SK-N-SH (cell line): ENCODE measurements around the gene STX1A. TPM values are rescaled to one million over a fixed set of nuclear protein-coding genes. Genes with fewer than 3 reads are reported as not detected.

Source experiments
- CTCF ChIA-PET: fragments of 300-600, 350-600 bp; formaldehyde crosslinking; extraction: SDS; loops from one replicate; lab custom pipeline; 2021; lab: Yijun Ruan, JAX
- POLR2A ChIA-PET: fragments of 350-600 bp; sonication (Branson Sonifier 250); formaldehyde crosslinking; extraction: SDS; loops from one replicate; lab custom pipeline; 2020; ENCODE audit warnings: antibody characterized with exemption, inconsistent platforms; lab: Yijun Ruan, JAX
- DNase-seq: peaks from one replicate; pipeline ENCODE4 v3.0.0; 2012
- H2AFZ ChIP-seq: fragments of 200-600 bp; sonication (generic); 2 replicates; pipeline ENCODE4 v1.8.1; 2016; ENCODE audit warnings: antibody characterized with exemption, mild to moderate bottlenecking, low read depth
- H3F3A ChIP-seq: fragments of 200-600 bp; sonication (generic); replicated peaks from 2 replicates; pipeline ENCODE3; 2016; ENCODE audit warnings: antibody characterized with exemption, mild to moderate bottlenecking; ENCODE audit not compliant: insufficient read depth
- H3K27ac ChIP-seq, 2 experiments: fragments of 200-500 bp in 1 of 2; fragments of 200-600 bp in 1 of 2; sonication (Bioruptor generic) in 1 of 2; sonication (generic), shearing (Covaris generic) in 1 of 2; 2 replicates each; pipeline versions ENCODE4 v1.5.1 to v1.6.1; 2014 to 2016; ENCODE audit warnings: low read depth in 2 of 2, inconsistent platforms in 1 of 2, low read length in 1 of 2, mild to moderate bottlenecking in 1 of 2, mixed read lengths in 1 of 2
- H3K27me3 ChIP-seq: fragments of 200-600 bp; sonication (generic), shearing (Covaris generic); 2 replicates; pipeline ENCODE4 v1.6.1; 2016; ENCODE audit warnings: mixed run types; ENCODE audit not compliant: insufficient read depth
- H3K36me3 ChIP-seq, 2 experiments: fragments of 200-500 bp in 1 of 2; fragments of 200-600 bp in 1 of 2; sonication (Bioruptor generic) in 1 of 2; sonication (generic) in 1 of 2; replicated peaks in 1 of 2; 2 replicates each; pipeline versions ENCODE3 to v1.5.1; 2014 to 2016; ENCODE audit warnings: low read length in 1 of 2, mild to moderate bottlenecking in 1 of 2; ENCODE audit not compliant: insufficient read depth in 2 of 2, control insufficient read depth in 1 of 2
- H3K4me1 ChIP-seq, 2 experiments: fragments of 200-500 bp in 1 of 2; fragments of 200-600 bp in 1 of 2; sonication (Bioruptor generic) in 1 of 2; sonication (generic), shearing (Covaris generic) in 1 of 2; 2 replicates each; pipeline versions ENCODE4 v1.5.1 to v1.6.1; 2014 to 2016; ENCODE audit warnings: low read depth in 1 of 2, low read length in 1 of 2, mixed run types in 1 of 2; ENCODE audit not compliant: insufficient read depth in 2 of 2, control insufficient read depth in 1 of 2
- H3K4me2 ChIP-seq: fragments of 200-600 bp; sonication (generic), shearing (Covaris generic); 2 replicates; pipeline ENCODE4 v1.6.1; 2017; ENCODE audit warnings: mixed run types
- H3K4me3 ChIP-seq, 2 experiments: fragments of 200-500 bp in 1 of 2; fragments of 200-600 bp in 1 of 2; sonication (Bioruptor generic) in 1 of 2; sonication (generic), shearing (Covaris generic) in 1 of 2; 2 replicates each; pipeline versions ENCODE4 v1.5.1 to v1.8.1; 2014 to 2016; ENCODE audit warnings: low read depth in 2 of 2, inconsistent platforms in 1 of 2, low read length in 1 of 2, mild to moderate bottlenecking in 1 of 2, mixed read lengths in 1 of 2, moderate library complexity in 1 of 2
- H3K79me2 ChIP-seq: fragments of 200-600 bp; sonication (generic); 2 replicates; pipeline ENCODE4 v1.8.1; 2017; ENCODE audit warnings: mild to moderate bottlenecking; ENCODE audit not compliant: insufficient read depth
- H3K9ac ChIP-seq: fragments of 200-600 bp; sonication (generic); 2 replicates; pipeline ENCODE4 v1.6.1; 2017; ENCODE audit warnings: mixed run types
- H3K9me2 ChIP-seq: fragments of 200-600 bp; sonication (generic); 2 replicates; pipeline ENCODE4 v1.6.1; 2017; ENCODE audit warnings: mixed run types
- H3K9me3 ChIP-seq: fragments of 200-600 bp; sonication (generic); 2 replicates; pipeline ENCODE4 v1.6.1; 2017; ENCODE audit warnings: mixed run types, mild to moderate bottlenecking, moderate library complexity
- H4K20me1 ChIP-seq: fragments of 200-600 bp; sonication (generic); 2 replicates; pipeline ENCODE4 v1.6.1; 2017; ENCODE audit warnings: mild to moderate bottlenecking, mixed run types; ENCODE audit not compliant: insufficient read depth
- FOSL2 ChIP-seq: IDR thresholded peaks from 2 replicates; pipeline ENCODE4 v1.4.0; 2012; ENCODE audit warnings: low read depth, mild to moderate bottlenecking, moderate library complexity, borderline replicate concordance
- FOXM1 ChIP-seq: IDR thresholded peaks from 2 replicates; pipeline ENCODE4 v1.4.0; 2012; ENCODE audit warnings: low read depth, mild to moderate bottlenecking
- GABPA ChIP-seq: IDR thresholded peaks from 2 replicates; pipeline ENCODE4 v1.4.0; 2012; ENCODE audit warnings: low read depth, mild to moderate bottlenecking
- GATA2 ChIP-seq: sonication (generic); formaldehyde crosslinking; IDR thresholded peaks from 2 replicates; pipeline ENCODE4 v1.5.0; 2020; ENCODE audit warnings: mild to moderate bottlenecking, missing genetic modification reagents
- MEF2A ChIP-seq: IDR thresholded peaks from 2 replicates; pipeline ENCODE4 v1.4.0; 2012; ENCODE audit warnings: low read depth, borderline replicate concordance
- NRF1 ChIP-seq: IDR thresholded peaks from 2 replicates; pipeline ENCODE4 v1.6.1; 2012; ENCODE audit warnings: low read depth, mild to moderate bottlenecking, low read length
- RCOR1 ChIP-seq: fragments of 150-350 bp; IDR thresholded peaks from 2 replicates; pipeline ENCODE4 v1.6.1; 2017; ENCODE audit warnings: antibody characterized with exemption, low read length
- RXRA ChIP-seq: IDR thresholded peaks from 2 replicates; pipeline ENCODE4 v1.4.0; 2012; ENCODE audit warnings: low read depth, mild to moderate bottlenecking, borderline replicate concordance
- TEAD4 ChIP-seq: IDR thresholded peaks from 2 replicates; pipeline ENCODE4 v1.4.0; 2012; ENCODE audit warnings: mild to moderate bottlenecking, borderline replicate concordance; ENCODE audit not compliant: insufficient read depth
- WGBS: methylation state at CpG from one replicate; pipeline ENCODE4 v1.1.6; 2017; ENCODE audit warnings: low lambda C conversion rate; 5-methylcytosine and 5-hydroxymethylcytosine counted together
- polyA plus RNA-seq, 3 experiments: library from polyadenylated mRNA; depleted of rRNA; stranded (reverse); fragments of >200 nt; gene quantifications; 2 replicates each; pipeline ENCODE4 v1.2.3, GENCODE V29; 2012
- TF ChIP-seq, protein P1 (sequence below): IDR thresholded peaks from 2 replicates; pipeline ENCODE4 v1.6.1; 2012; ENCODE audit warnings: mild to moderate bottlenecking, low read depth, low read length, moderate library complexity
- TF ChIP-seq, protein P2 (sequence below): fragments of 200-600 bp; sonication (generic); IDR thresholded peaks from 2 replicates; pipeline ENCODE4 v1.6.1; 2017; ENCODE audit warnings: antibody characterized with exemption, mild to moderate bottlenecking, moderate library complexity

The STX1A gene
- polyA plus RNA-seq, 1 of the 3 experiments (the other 2 are of a cell fraction) = 91.1 TPM

DNA sequence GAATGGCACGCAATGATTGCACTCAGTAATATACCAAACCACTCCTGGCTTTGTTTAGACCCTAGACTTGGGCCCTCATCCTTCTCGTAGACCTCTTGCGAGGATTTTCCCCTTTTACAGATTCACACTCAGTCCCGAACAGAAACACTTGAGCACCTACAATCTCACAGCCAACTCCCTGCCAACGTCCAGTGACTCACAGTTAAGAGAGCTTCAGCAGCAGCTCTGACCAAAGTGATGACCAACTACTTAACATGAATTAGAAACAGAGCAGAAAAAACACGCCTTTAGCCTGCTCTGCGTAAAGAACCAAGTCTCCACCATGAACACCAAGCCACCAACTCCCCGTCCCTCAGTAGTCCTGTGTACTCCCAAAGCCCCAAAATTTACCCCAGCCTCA is 38.4 kb downstream of the STX1A start:
- Histone ChIP-seq H3K4me1 (peaks cover 19 to 20% of the 10 kb centered on the region in 2 experiments; a peak in 3 of 4 replicates), H2AFZ (no peak overlapping the region), H3K36me3 (peaks cover 7 to 27% of the 10 kb centered on the region in 2 experiments), H3K9ac (no peak overlapping the region), H3K79me2 (peaks cover 79% of the 10 kb centered on the region), H3K4me2 (peak overlapping the region; percentile 98), H3K4me3 (peak overlapping the region in 1 of 2 experiments; percentile 90; a peak in 1 of 4 replicates), H3F3A (no peaks in the 10 kb centered on the region), H3K9me2 (no peaks in the 10 kb centered on the region), H3K9me3 (no peaks in the 10 kb centered on the region), H3K27ac (no peak overlapping the region), H4K20me1 (no peaks in the 10 kb centered on the region), H3K27me3 (no peaks in the 10 kb centered on the region)
- TF ChIP-seq NRF1 (no peak), FOSL2 (peak; percentile 25; the same call in 1 of the 2 replicates)
- CTCF ChIA-PET = interaction anchor here (1.9 kb wide), 2 partner anchors 13 to 74 kb away, joined by 7 read pairs; partner anchors contain the start of gene VPS37D
- 77% methylated on average over 8 of the region's 8 CpGs for WGBS
- POLR2A ChIA-PET = interaction anchor here (0.7 kb wide), 1 partner anchor 266 kb away, joined by 3 read pairs; no protein-coding TSS in a partner anchor
- no peak for DNase-seq

DNA sequence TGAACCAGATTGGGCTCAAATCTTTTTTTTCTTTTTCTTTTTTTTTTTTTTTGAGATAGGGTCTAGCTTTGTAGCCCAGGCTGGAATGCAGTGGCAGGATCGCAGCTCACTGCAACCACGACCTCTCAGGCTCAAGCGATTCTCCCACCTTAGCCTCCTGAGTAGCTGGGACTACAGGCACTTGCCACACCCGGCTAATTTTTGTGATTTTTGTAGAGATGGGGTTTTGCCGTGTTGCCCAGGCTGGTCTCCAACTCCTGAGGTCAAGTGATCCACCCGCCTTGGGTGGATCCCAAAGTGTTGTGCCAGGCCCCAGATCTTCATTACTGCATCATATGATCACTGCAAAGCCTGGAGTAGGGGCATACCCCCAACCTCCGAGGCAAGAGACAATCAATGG is 39.0 kb downstream of the STX1A start:
- TF ChIP-seq, protein P1, sequence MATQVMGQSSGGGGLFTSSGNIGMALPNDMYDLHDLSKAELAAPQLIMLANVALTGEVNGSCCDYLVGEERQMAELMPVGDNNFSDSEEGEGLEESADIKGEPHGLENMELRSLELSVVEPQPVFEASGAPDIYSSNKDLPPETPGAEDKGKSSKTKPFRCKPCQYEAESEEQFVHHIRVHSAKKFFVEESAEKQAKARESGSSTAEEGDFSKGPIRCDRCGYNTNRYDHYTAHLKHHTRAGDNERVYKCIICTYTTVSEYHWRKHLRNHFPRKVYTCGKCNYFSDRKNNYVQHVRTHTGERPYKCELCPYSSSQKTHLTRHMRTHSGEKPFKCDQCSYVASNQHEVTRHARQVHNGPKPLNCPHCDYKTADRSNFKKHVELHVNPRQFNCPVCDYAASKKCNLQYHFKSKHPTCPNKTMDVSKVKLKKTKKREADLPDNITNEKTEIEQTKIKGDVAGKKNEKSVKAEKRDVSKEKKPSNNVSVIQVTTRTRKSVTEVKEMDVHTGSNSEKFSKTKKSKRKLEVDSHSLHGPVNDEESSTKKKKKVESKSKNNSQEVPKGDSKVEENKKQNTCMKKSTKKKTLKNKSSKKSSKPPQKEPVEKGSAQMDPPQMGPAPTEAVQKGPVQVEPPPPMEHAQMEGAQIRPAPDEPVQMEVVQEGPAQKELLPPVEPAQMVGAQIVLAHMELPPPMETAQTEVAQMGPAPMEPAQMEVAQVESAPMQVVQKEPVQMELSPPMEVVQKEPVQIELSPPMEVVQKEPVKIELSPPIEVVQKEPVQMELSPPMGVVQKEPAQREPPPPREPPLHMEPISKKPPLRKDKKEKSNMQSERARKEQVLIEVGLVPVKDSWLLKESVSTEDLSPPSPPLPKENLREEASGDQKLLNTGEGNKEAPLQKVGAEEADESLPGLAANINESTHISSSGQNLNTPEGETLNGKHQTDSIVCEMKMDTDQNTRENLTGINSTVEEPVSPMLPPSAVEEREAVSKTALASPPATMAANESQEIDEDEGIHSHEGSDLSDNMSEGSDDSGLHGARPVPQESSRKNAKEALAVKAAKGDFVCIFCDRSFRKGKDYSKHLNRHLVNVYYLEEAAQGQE = no peak
- TF ChIP-seq RCOR1 (no peak), FOXM1 (no peak), GABPA (no peak), MEF2A (no peak)
- no peak overlapping the region for H2AFZ ChIP-seq
- no peaks in the 10 kb centered on the region for H4K20me1 ChIP-seq
- no peak overlapping the region for H3K27ac ChIP-seq
- peaks cover 7 to 27% of the 10 kb centered on the region in 2 experiments for H3K36me3 ChIP-seq
- H3F3A ChIP-seq = no peaks in the 10 kb centered on the region
- H3K9ac ChIP-seq = no peak overlapping the region
- 88% methylated on average over 7 of the region's 7 CpGs for WGBS
- H3K4me2 ChIP-seq = peak overlapping the region; percentile 98
- CTCF ChIA-PET = interaction anchor here (1.9 kb wide), 2 partner anchors 12 to 74 kb away, joined by 7 read pairs; partner anchors contain the start of gene VPS37D
- POLR2A ChIA-PET = no interaction called here
- H3K9me3 ChIP-seq = no peaks in the 10 kb centered on the region
- H3K4me1 ChIP-seq = peaks cover 19 to 20% of the 10 kb centered on the region in 2 experiments; a peak in 3 of 4 replicates
- no peak for DNase-seq
- H3K27me3 ChIP-seq = no peaks in the 10 kb centered on the region
- H3K9me2 ChIP-seq = no peaks in the 10 kb centered on the region
- H3K79me2 ChIP-seq = peaks cover 74% of the 10 kb centered on the region
- H3K4me3 ChIP-seq = 0 out of 4 replicates have a peak overlapping the region, but pooled peaks of 1 of the 2 experiments have one; percentile 90

DNA sequence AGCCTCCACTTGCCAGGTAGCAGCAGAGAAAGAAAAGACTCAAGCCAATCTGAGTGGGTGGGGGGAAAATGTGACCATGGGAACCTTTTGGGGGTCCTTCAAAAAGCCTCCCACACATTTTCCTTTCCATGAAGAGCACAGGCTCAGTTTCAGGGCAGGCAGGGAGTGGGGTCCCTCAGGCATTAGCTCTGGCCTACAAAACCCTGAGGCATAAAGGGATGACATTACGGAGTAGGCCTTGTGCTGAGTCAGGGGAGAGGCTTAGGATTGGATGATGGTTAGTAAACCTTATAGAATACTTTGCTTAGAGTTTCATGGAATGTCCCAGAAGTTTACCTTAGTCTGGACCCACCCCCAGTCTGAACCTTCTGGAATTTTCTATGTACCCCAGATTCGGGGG is 39.8 kb downstream of the STX1A start:
- Histone ChIP-seq H3K4me2 (0 out of 2 replicates have a peak overlapping the region, but pooled peaks have one; percentile 98), H3K9me2 (no peaks in the 10 kb centered on the region), H3K79me2 (peaks cover 66% of the 10 kb centered on the region), H3F3A (no peaks in the 10 kb centered on the region), H3K27me3 (no peaks in the 10 kb centered on the region), H3K4me3 (no peak overlapping the region), H3K27ac (no peak overlapping the region), H4K20me1 (no peaks in the 10 kb centered on the region), H3K36me3 (peaks cover 7 to 27% of the 10 kb centered on the region in 2 experiments), H3K9me3 (no peaks in the 10 kb centered on the region), H3K9ac (no peak overlapping the region), H3K4me1 (peaks cover 19 to 20% of the 10 kb centered on the region in 2 experiments; a peak in 3 of 4 replicates), H2AFZ (no peak overlapping the region)
- ChIA-PET POLR2A (no interaction called here), CTCF (interaction anchor here (1.0 to 1.9 kb wide), 2 partner anchors 12 to 22 kb away, joined by 3 to 7 read pairs; partner anchors contain the start of gene VPS37D)
- WGBS = 96% methylated on average over 2 of the region's 2 CpGs
- TF ChIP-seq TEAD4 = no peak
- no peak for TF ChIP-seq RXRA
- TF ChIP-seq, protein P2, sequence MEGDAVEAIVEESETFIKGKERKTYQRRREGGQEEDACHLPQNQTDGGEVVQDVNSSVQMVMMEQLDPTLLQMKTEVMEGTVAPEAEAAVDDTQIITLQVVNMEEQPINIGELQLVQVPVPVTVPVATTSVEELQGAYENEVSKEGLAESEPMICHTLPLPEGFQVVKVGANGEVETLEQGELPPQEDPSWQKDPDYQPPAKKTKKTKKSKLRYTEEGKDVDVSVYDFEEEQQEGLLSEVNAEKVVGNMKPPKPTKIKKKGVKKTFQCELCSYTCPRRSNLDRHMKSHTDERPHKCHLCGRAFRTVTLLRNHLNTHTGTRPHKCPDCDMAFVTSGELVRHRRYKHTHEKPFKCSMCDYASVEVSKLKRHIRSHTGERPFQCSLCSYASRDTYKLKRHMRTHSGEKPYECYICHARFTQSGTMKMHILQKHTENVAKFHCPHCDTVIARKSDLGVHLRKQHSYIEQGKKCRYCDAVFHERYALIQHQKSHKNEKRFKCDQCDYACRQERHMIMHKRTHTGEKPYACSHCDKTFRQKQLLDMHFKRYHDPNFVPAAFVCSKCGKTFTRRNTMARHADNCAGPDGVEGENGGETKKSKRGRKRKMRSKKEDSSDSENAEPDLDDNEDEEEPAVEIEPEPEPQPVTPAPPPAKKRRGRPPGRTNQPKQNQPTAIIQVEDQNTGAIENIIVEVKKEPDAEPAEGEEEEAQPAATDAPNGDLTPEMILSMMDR = no peak
- no peak for TF ChIP-seq GATA2 (CRISPR knock-in tag)
- DNase-seq = no peak
